GM12878 (cell line): ENCODE results near the gene DNMT3A.

Source experiments
- EP300 ChIP-seq, 2 experiments: fragments of 150-350 bp in 1 of 2; IDR thresholded peaks; 2 replicates each; pipeline ENCODE4 v1.6.1; 2011 to 2012; ENCODE audit warnings: low read depth in 2 of 2, low read length in 2 of 2, borderline replicate concordance in 1 of 2, improper control_type of control experiment in 1 of 2, inconsistent platforms in 1 of 2; ENCODE audit not compliant: control insufficient read depth in 1 of 2
- ESRRA ChIP-seq: IDR thresholded peaks from 2 replicates; pipeline ENCODE4 v1.6.1; 2012; ENCODE audit warnings: mild to moderate bottlenecking, low read length, improper control_type of control experiment
- HCFC1 ChIP-seq: fragments of 150-350 bp; IDR thresholded peaks from 2 replicates; pipeline ENCODE4 v1.6.1; 2014; ENCODE audit warnings: low read length
- JUNB ChIP-seq: IDR thresholded peaks from 2 replicates; pipeline ENCODE4 v1.6.1; 2016; ENCODE audit warnings: antibody characterized with exemption, mild to moderate bottlenecking
- NBN ChIP-seq: fragments of 450-650 bp; IDR thresholded peaks from 2 replicates; pipeline ENCODE4 v1.6.1; 2016
- TF ChIP-seq, protein P1 (sequence below): IDR thresholded peaks from 2 replicates; pipeline ENCODE4 v1.6.1; 2012; ENCODE audit warnings: low read depth, low read length, improper control_type of control experiment
- TF ChIP-seq, protein P2 (sequence below): fragments of 450-650 bp; IDR thresholded peaks from 2 replicates; pipeline ENCODE4 v1.6.1; 2017; ENCODE audit warnings: low read depth, mild to moderate bottlenecking, moderate library complexity

DNA sequence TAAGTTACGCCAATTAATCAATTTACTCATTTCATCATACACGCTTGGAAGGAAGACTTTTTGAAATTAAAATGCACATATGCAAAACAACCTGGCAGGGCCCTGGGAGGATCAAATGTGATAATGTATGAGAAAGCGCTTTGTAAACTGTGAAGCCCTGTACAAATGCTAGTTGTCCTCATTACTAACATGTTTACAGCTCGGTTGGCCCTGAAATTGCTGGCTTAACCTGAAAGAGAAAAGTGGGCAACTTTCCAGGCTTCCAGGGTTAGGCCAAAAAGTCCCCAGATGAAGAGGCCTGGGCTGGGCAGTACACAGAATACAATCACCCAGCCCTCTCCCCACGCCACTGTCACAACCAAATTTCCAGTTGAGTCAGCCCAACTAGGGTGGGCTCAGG, 60.2 kb downstream of the DNMT3A start:
- TF ChIP-seq HCFC1 (no peak), NBN (no peak), ESRRA (no peak), EP300 (IDR thresholded peaks at IDR 0.05; ENCODE audit: borderline replicate concordance in 1 of 2, control insufficient read depth in 1 of 2, low read depth in 2 of 2, low read length in 2 of 2) (no peak), JUNB (no peak)
- TF ChIP-seq, protein P1, sequence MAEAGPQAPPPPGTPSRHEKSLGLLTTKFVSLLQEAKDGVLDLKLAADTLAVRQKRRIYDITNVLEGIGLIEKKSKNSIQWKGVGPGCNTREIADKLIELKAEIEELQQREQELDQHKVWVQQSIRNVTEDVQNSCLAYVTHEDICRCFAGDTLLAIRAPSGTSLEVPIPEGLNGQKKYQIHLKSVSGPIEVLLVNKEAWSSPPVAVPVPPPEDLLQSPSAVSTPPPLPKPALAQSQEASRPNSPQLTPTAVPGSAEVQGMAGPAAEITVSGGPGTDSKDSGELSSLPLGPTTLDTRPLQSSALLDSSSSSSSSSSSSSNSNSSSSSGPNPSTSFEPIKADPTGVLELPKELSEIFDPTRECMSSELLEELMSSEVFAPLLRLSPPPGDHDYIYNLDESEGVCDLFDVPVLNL = no peak
- TF ChIP-seq, protein P2, sequence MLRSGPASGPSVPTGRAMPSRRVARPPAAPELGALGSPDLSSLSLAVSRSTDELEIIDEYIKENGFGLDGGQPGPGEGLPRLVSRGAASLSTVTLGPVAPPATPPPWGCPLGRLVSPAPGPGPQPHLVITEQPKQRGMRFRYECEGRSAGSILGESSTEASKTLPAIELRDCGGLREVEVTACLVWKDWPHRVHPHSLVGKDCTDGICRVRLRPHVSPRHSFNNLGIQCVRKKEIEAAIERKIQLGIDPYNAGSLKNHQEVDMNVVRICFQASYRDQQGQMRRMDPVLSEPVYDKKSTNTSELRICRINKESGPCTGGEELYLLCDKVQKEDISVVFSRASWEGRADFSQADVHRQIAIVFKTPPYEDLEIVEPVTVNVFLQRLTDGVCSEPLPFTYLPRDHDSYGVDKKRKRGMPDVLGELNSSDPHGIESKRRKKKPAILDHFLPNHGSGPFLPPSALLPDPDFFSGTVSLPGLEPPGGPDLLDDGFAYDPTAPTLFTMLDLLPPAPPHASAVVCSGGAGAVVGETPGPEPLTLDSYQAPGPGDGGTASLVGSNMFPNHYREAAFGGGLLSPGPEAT = no peak
